Skin of body (tissue), 2 donors: ENCODE results near the gene SPINT1. TPM values are rescaled to one million over a fixed set of nuclear protein-coding genes. Genes with fewer than 3 reads are reported as not detected.

Experiments used
- small RNA-seq: library from RNA; depleted of rRNA; stranded (forward); fragments of <200 nt; gene quantifications from one replicate; pipeline ENCODE3, GENCODE V24; 2014; ENCODE audit warnings: low replicate concordance
- total RNA-seq: library from RNA; depleted of rRNA; stranded (reverse); fragments of >200 nt; gene quantifications from one replicate; pipeline ENCODE4 v1.2.3, GENCODE V29; 2014

Gene SPINT1
- total RNA-seq, 1 donor from 2014 or later = 50.8 TPM

Small RNAs within 50 kb of the gene (small RNA-seq; reads per million reads assigned to genes)
- gene AC025166.1 = not detected

Other genes starting within 250 kb of the SPINT1 start
- gene KNL1, start 249.8 kb upstream of the SPINT1 start, total RNA-seq = 11.8 TPM
- gene RAD51, start 148.9 kb upstream of the SPINT1 start, total RNA-seq = 3.7 TPM
- gene RMDN3, start 88.8 kb upstream of the SPINT1 start, total RNA-seq = 16.6 TPM
- gene GCHFR, start 80.0 kb upstream of the SPINT1 start, total RNA-seq = 7.4 TPM
- 3.3 TPM for gene C15orf62, start 74.1 kb upstream of the SPINT1 start, total RNA-seq
- 17.1 TPM for gene ZFYVE19, start 37.0 kb upstream of the SPINT1 start, total RNA-seq
- gene DNAJC17, start 36.6 kb upstream of the SPINT1 start, total RNA-seq = 19.0 TPM
- not detected for gene PPP1R14D, start 15.3 kb upstream of the SPINT1 start, total RNA-seq
- 19.4 TPM for gene RHOV, start 30.2 kb downstream of the SPINT1 start, total RNA-seq
- 12.5 TPM for gene VPS18, start 50.4 kb downstream of the SPINT1 start, total RNA-seq
- 7.6 TPM for gene DLL4, start 85.3 kb downstream of the SPINT1 start, total RNA-seq
- gene CHAC1, start 109.4 kb downstream of the SPINT1 start, total RNA-seq = 5.6 TPM